Trophoblast cell (in vitro differentiated cells and primary cell): ENCODE measurements around the gene MBNL3.
A peak's percentile ranks its signal among the peaks of the same experiment; 100 is the strongest.

ENCODE experiments used
- DNase-seq, 2 donors: peaks; one replicate each; pipeline ENCODE4 v3.0.0-alpha.2; 2016
- H2AFZ ChIP-seq: 2 replicates; pipeline ENCODE4 v1.6.1; 2013; ENCODE audit warnings: low read length, moderate library complexity, mild to moderate bottlenecking; ENCODE audit not compliant: insufficient read depth, poor library complexity
- H2AK5ac ChIP-seq: 2 replicates; pipeline ENCODE4 v1.6.1; 2013; ENCODE audit warnings: mild to moderate bottlenecking, low read length
- H2BK120ac ChIP-seq: 2 replicates; pipeline ENCODE4 v1.6.1; 2013; ENCODE audit warnings: low read length, mild to moderate bottlenecking, moderate library complexity; ENCODE audit not compliant: insufficient read depth, poor library complexity
- H2BK12ac ChIP-seq: 2 replicates; pipeline ENCODE4 v1.6.1; 2013; ENCODE audit warnings: mild to moderate bottlenecking, low read length, moderate library complexity
- H2BK5ac ChIP-seq: 2 replicates; pipeline ENCODE4 v1.6.1; 2013; ENCODE audit warnings: low read length, low read depth, moderate library complexity, mild to moderate bottlenecking; ENCODE audit not compliant: poor library complexity
- H3K14ac ChIP-seq: 2 replicates; pipeline ENCODE4 v1.6.1; 2013; ENCODE audit warnings: mild to moderate bottlenecking, low read length
- H3K18ac ChIP-seq: 2 replicates; pipeline ENCODE4 v1.6.1; 2013; ENCODE audit warnings: mild to moderate bottlenecking, low read length
- H3K23ac ChIP-seq: 2 replicates; pipeline ENCODE4 v1.6.1; 2013; ENCODE audit warnings: low read length
- H3K27ac ChIP-seq: 2 replicates; pipeline ENCODE4 v1.5.1; 2013; ENCODE audit warnings: low read depth, mild to moderate bottlenecking, inconsistent platforms, low read length, moderate library complexity
- H3K27me3 ChIP-seq: 2 replicates; pipeline ENCODE4 v1.6.1; 2013; ENCODE audit warnings: inconsistent platforms, mild to moderate bottlenecking, low read length, moderate library complexity; ENCODE audit not compliant: insufficient read depth
- H3K36me3 ChIP-seq, 2 experiments: 1 replicate in 1 of 2; 2 replicates in 1 of 2; pipeline ENCODE4 v1.6.1; 2013; ENCODE audit warnings: low read length in 2 of 2, mild to moderate bottlenecking in 2 of 2, moderate library complexity in 1 of 2; ENCODE audit not compliant: insufficient read depth in 2 of 2, control insufficient read depth in 1 of 2
- H3K4ac ChIP-seq: 2 replicates; pipeline ENCODE4 v1.6.1; 2013; ENCODE audit warnings: low read depth, mild to moderate bottlenecking, low read length, moderate library complexity
- H3K4me1 ChIP-seq, 2 experiments: 1 replicate in 1 of 2; 2 replicates in 1 of 2; pipeline ENCODE4 v1.6.1; 2013; ENCODE audit warnings: low read length in 2 of 2, mild to moderate bottlenecking in 2 of 2, moderate library complexity in 1 of 2; ENCODE audit not compliant: insufficient read depth in 2 of 2, control insufficient read depth in 1 of 2
- H3K4me2 ChIP-seq: 2 replicates; pipeline ENCODE4 v1.6.1; 2013; ENCODE audit warnings: inconsistent platforms, mild to moderate bottlenecking, low read length, moderate library complexity
- H3K4me3 ChIP-seq: 2 replicates; pipeline ENCODE4 v1.5.1; 2013; ENCODE audit warnings: mild to moderate bottlenecking, low read depth, low read length, inconsistent platforms
- H3K79me1 ChIP-seq: one replicate; pipeline ENCODE4 v1.6.1; 2013; ENCODE audit warnings: low read length
- H3K79me2 ChIP-seq: 2 replicates; pipeline ENCODE4 v1.6.1; 2013; ENCODE audit warnings: low read length, mild to moderate bottlenecking; ENCODE audit not compliant: control insufficient read depth, insufficient read depth, poor library complexity
- H3K9ac ChIP-seq: 2 replicates; pipeline ENCODE4 v1.6.1; 2013; ENCODE audit warnings: mild to moderate bottlenecking, low read length
- H3K9me3 ChIP-seq: 2 replicates; pipeline ENCODE4 v1.6.1; 2013; ENCODE audit warnings: low read depth, mild to moderate bottlenecking, control low read depth, inconsistent platforms, low read length; ENCODE audit not compliant: insufficient read depth
- H4K12ac ChIP-seq: 2 replicates; pipeline ENCODE4 v1.6.1; 2013; ENCODE audit warnings: low read depth, mild to moderate bottlenecking, low read length, moderate library complexity
- H4K8ac ChIP-seq: 2 replicates; pipeline ENCODE4 v1.6.1; 2013; ENCODE audit warnings: low read depth, mild to moderate bottlenecking, low read length, moderate library complexity
- H4K91ac ChIP-seq: one replicate; pipeline ENCODE4 v1.6.1; 2013; ENCODE audit warnings: low read depth, mild to moderate bottlenecking, low read length, moderate library complexity
- WGBS: extraction: QIAGEN DNeasy Blood & Tissue Kit; methylation state at CpG from one replicate; pipeline ENCODE4 v1.1.7; 2013; ENCODE audit warnings: missing lambda C conversion rate; ENCODE audit not compliant: insufficient read length, insufficient coverage; ENCODE audit errors: extremely low coverage; 5-methylcytosine and 5-hydroxymethylcytosine counted together

Gene MBNL3

GRCh38 chrX:132435222-132435621 is 53.6 kb downstream of the MBNL3 start:
- no peaks in the 10 kb centered on the region for H3K27me3 ChIP-seq

GRCh38 chrX:132433551-132433950 is 55.3 kb downstream of the MBNL3 start:
- Histone ChIP-seq H3K4me3 (no peak overlapping the region), H3K9ac (no peak overlapping the region), H3K4me1 (peaks cover 2 to 5% of the 10 kb centered on the region in 2 experiments), H4K12ac (no peak overlapping the region), H2BK120ac (no peak overlapping the region), H3K4ac (no peak overlapping the region), H3K23ac (no peak overlapping the region), H3K79me2 (no peaks in the 10 kb centered on the region), H3K18ac (no peak overlapping the region), H3K14ac (no peak overlapping the region), H3K36me3 (no peaks in the 10 kb centered on the region), H2AFZ (no peak overlapping the region), H3K27me3 (no peaks in the 10 kb centered on the region), H2AK5ac (no peak overlapping the region), H3K4me2 (no peak overlapping the region), H3K9me3 (no peaks in the 10 kb centered on the region), H3K27ac (no peak overlapping the region), H4K91ac (no peak overlapping the region), H4K8ac (no peak overlapping the region), H2BK12ac (no peak overlapping the region), H2BK5ac (no peak overlapping the region), H3K79me1 (no peaks in the 10 kb centered on the region)
- WGBS, result no CpG with 5 or more reads among the region's 6 CpGs
- peak in 1 of 2 donors; percentile 31 for DNase-seq

More at GRCh38 chrX:132435222-132435621, 53.6 kb downstream of the MBNL3 start:
- no peak overlapping the region for H3K9ac ChIP-seq
- WGBS, result no CpG with 5 or more reads among the region's 1 CpG
- H4K91ac ChIP-seq, result no peak overlapping the region
- H3K14ac ChIP-seq, result no peak overlapping the region
- H3K27ac ChIP-seq, result no peak overlapping the region
- no peak overlapping the region for H2BK120ac ChIP-seq
- no peaks in the 10 kb centered on the region for H3K79me1 ChIP-seq
- no peaks in the 10 kb centered on the region for H3K36me3 ChIP-seq
- no peak overlapping the region for H3K18ac ChIP-seq
- peaks cover 2 to 5% of the 10 kb centered on the region in 2 experiments for H3K4me1 ChIP-seq
- H3K23ac ChIP-seq, result no peak overlapping the region
- no peak overlapping the region for H3K4me2 ChIP-seq
- H3K4ac ChIP-seq, result no peak overlapping the region
- H2BK12ac ChIP-seq, result no peak overlapping the region
- peak in 1 of 2 donors; percentile 45 for DNase-seq
- no peak overlapping the region for H3K4me3 ChIP-seq
- no peak overlapping the region for H2AFZ ChIP-seq
- H4K12ac ChIP-seq, result no peak overlapping the region
- no peak overlapping the region for H2AK5ac ChIP-seq
- H3K9me3 ChIP-seq, result no peaks in the 10 kb centered on the region
- H2BK5ac ChIP-seq, result no peak overlapping the region
- H3K79me2 ChIP-seq, result no peaks in the 10 kb centered on the region
- no peak overlapping the region for H4K8ac ChIP-seq

GRCh38 chrX:132433001-132433400 is 55.8 kb downstream of the MBNL3 start:
- no peak overlapping the region for H4K91ac ChIP-seq
- no peak overlapping the region for H3K14ac ChIP-seq
- no peak overlapping the region for H3K4ac ChIP-seq
- H3K18ac ChIP-seq, result no peak overlapping the region
- H3K9me3 ChIP-seq, result no peaks in the 10 kb centered on the region
- no peaks in the 10 kb centered on the region for H3K79me1 ChIP-seq
- no peak overlapping the region for H2BK5ac ChIP-seq
- no peak overlapping the region for H2AK5ac ChIP-seq
- H3K27me3 ChIP-seq, result no peaks in the 10 kb centered on the region
- no peak overlapping the region for H4K8ac ChIP-seq
- peak; percentile 15 to 49 for DNase-seq
- no peak overlapping the region for H4K12ac ChIP-seq
- peaks cover 2 to 5% of the 10 kb centered on the region in 2 experiments for H3K4me1 ChIP-seq
- H2BK120ac ChIP-seq, result no peak overlapping the region
- no peak overlapping the region for H3K4me3 ChIP-seq
- no peaks in the 10 kb centered on the region for H3K79me2 ChIP-seq
- no peak overlapping the region for H3K4me2 ChIP-seq
- no peaks in the 10 kb centered on the region for H3K36me3 ChIP-seq
- H3K9ac ChIP-seq, result no peak overlapping the region
- no peak overlapping the region for H3K23ac ChIP-seq
- H2AFZ ChIP-seq, result no peak overlapping the region
- no CpG with 5 or more reads among the region's 2 CpGs for WGBS
- no peak overlapping the region for H2BK12ac ChIP-seq
- no peak overlapping the region for H3K27ac ChIP-seq

- DNase-seq, result no peak
- Histone ChIP-seq H3K4ac (no peak overlapping the region), H3K9me3 (no peaks in the 10 kb centered on the region), H2BK5ac (no peak overlapping the region), H4K8ac (no peak overlapping the region), H3K4me2 (no peak overlapping the region), H3K14ac (no peak overlapping the region), H3K27me3 (no peaks in the 10 kb centered on the region), H2AK5ac (no peak overlapping the region), H3K4me3 (no peak overlapping the region), H3K79me2 (no peaks in the 10 kb centered on the region), H4K91ac (no peak overlapping the region), H2BK12ac (no peak overlapping the region), H3K4me1 (peaks cover 2 to 5% of the 10 kb centered on the region in 2 experiments), H3K18ac (no peak overlapping the region), H3K9ac (no peak overlapping the region), H3K79me1 (no peaks in the 10 kb centered on the region), H3K23ac (no peak overlapping the region), H2AFZ (no peak overlapping the region), H3K36me3 (no peaks in the 10 kb centered on the region), H2BK120ac (no peak overlapping the region), H4K12ac (no peak overlapping the region), H3K27ac (no peak overlapping the region)
Observed at GRCh38 chrX:132428896-132429295, 59.9 kb downstream of the MBNL3 start.
